ENCODE data around the gene NEBL. TPM values are rescaled to one million over a fixed set of nuclear protein-coding genes. Genes with fewer than 3 reads are reported as not detected.

The NEBL gene
- total and polyA plus RNA-seq, 2 experiments from 2014 or later: 2.3 to 11.4 TPM

DNA sequence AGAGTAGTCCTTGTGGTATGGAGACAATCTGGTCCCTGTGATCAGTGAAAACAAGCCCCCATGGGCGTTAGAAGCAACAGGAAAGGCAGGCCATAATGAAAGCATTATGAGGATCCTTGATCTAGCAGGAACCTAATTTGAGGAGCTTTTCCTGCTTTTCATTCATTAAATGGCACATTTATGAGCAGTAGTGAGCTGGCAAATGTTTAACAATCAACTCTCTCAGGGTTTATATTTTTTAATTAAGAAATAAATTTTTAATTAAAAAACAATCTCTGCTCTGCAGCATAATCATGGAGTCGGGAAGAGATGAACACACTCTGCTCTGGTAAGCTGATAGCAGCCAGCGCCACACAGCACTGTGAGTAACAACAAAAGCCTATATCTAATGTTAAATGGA is 11.3 kb upstream of the NEBL start:
- no peak overlapping the region for H3K27ac ChIP-seq (ENCODE audit: low read depth)

More for the DNA sequence above, 11.3 kb upstream of the NEBL start:
- Mint-ChIP-seq H3K9me3 (no peaks in the 10 kb centered on the region), H3K27me3 (ENCODE audit: insufficient read depth, low read depth, poor library complexity) (no peaks in the 10 kb centered on the region), H3K4me1 (no peaks in the 10 kb centered on the region), H3K4me3 (no peak overlapping the region), H3K27ac (no peak overlapping the region), H3K36me3 (ENCODE audit: low read depth) (no peaks in the 10 kb centered on the region)
- ATAC-seq (no peak), DNase-seq (ENCODE audit: low spot score) (no peak)
- Histone ChIP-seq H3K27me3 (ENCODE audit: insufficient read depth) (no peaks in the 10 kb centered on the region), H3K9me2 (ENCODE audit: insufficient read depth) (no peaks in the 10 kb centered on the region), H3K4me1 (ENCODE audit: insufficient read depth) (no peaks in the 10 kb centered on the region), H3K79me2 (replicated peaks; ENCODE audit: insufficient read depth) (no peaks in the 10 kb centered on the region), H2AFZ (no peak overlapping the region), H3F3A (replicated peaks; ENCODE audit: low read depth) (no peaks in the 10 kb centered on the region), H3K4me3 (no peak overlapping the region), H4K20me1 (replicated peaks; ENCODE audit: insufficient read depth) (no peaks in the 10 kb centered on the region), H3K36me3 (ENCODE audit: insufficient read depth) (no peaks in the 10 kb centered on the region), H3K4me2 (no peak overlapping the region)
- no peak for TF ChIP-seq ETS1 (IDR thresholded peaks at IDR 0.05)
- no peak for TF ChIP-seq ZNF331 (CRISPR knock-in tag; IDR thresholded peaks at IDR 0.05; ENCODE audit: low read depth)
- TF ChIP-seq STAT1 (IDR thresholded peaks at IDR 0.05; ENCODE audit: unreplicated experiment): no peak
- TF ChIP-seq, protein P1, sequence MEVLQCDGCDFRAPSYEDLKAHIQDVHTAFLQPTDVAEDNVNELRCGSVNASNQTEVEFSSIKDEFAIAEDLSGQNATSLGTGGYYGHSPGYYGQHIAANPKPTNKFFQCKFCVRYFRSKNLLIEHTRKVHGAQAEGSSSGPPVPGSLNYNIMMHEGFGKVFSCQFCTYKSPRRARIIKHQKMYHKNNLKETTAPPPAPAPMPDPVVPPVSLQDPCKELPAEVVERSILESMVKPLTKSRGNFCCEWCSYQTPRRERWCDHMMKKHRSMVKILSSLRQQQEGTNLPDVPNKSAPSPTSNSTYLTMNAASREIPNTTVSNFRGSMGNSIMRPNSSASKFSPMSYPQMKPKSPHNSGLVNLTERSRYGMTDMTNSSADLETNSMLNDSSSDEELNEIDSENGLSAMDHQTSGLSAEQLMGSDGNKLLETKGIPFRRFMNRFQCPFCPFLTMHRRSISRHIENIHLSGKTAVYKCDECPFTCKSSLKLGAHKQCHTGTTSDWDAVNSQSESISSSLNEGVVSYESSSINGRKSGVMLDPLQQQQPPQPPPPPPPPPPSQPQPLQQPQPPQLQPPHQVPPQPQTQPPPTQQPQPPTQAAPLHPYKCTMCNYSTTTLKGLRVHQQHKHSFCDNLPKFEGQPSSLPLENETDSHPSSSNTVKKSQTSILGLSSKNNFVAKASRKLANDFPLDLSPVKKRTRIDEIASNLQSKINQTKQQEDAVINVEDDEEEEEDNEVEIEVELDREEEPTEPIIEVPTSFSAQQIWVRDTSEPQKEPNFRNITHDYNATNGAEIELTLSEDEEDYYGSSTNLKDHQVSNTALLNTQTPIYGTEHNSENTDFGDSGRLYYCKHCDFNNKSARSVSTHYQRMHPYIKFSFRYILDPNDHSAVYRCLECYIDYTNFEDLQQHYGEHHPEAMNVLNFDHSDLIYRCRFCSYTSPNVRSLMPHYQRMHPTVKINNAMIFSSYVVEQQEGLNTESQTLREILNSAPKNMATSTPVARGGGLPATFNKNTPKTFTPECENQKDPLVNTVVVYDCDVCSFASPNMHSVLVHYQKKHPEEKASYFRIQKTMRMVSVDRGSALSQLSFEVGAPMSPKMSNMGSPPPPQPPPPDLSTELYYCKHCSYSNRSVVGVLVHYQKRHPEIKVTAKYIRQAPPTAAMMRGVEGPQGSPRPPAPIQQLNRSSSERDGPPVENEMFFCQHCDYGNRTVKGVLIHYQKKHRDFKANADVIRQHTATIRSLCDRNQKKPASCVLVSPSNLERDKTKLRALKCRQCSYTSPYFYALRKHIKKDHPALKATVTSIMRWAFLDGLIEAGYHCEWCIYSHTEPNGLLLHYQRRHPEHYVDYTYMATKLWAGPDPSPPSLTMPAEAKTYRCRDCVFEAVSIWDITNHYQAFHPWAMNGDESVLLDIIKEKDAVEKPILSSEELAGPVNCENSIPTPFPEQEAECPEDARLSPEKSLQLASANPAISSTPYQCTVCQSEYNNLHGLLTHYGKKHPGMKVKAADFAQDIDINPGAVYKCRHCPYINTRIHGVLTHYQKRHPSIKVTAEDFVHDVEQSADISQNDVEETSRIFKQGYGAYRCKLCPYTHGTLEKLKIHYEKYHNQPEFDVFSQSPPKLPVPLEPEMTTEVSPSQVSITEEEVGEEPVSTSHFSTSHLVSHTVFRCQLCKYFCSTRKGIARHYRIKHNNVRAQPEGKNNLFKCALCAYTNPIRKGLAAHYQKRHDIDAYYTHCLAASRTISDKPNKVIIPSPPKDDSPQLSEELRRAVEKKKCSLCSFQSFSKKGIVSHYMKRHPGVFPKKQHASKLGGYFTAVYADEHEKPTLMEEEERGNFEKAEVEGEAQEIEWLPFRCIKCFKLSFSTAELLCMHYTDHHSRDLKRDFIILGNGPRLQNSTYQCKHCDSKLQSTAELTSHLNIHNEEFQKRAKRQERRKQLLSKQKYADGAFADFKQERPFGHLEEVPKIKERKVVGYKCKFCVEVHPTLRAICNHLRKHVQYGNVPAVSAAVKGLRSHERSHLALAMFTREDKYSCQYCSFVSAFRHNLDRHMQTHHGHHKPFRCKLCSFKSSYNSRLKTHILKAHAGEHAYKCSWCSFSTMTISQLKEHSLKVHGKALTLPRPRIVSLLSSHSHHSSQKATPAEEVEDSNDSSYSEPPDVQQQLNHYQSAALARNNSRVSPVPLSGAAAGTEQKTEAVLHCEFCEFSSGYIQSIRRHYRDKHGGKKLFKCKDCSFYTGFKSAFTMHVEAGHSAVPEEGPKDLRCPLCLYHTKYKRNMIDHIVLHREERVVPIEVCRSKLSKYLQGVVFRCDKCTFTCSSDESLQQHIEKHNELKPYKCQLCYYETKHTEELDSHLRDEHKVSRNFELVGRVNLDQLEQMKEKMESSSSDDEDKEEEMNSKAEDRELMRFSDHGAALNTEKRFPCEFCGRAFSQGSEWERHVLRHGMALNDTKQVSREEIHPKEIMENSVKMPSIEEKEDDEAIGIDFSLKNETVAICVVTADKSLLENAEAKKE (CRISPR knock-in tag; IDR thresholded peaks at IDR 0.05): no peak
- TF ChIP-seq POLR2AphosphoS5 (IDR thresholded peaks at IDR 0.05; ENCODE audit: low read depth): no peak
- no peak for TF ChIP-seq NANOG (IDR thresholded peaks at IDR 0.05; ENCODE audit: borderline replicate concordance)
- TF ChIP-seq ZNF114 (CRISPR knock-in tag; IDR thresholded peaks at IDR 0.05): no peak
- TF ChIP-seq JUNB (IDR thresholded peaks at IDR 0.05; ENCODE audit: unreplicated experiment): no peak
- TF ChIP-seq EZH2 (IDR thresholded peaks at IDR 0.05; ENCODE audit: low read depth, unreplicated experiment): no peak
- no peak for TF ChIP-seq REST (IDR thresholded peaks at IDR 0.05; ENCODE audit: unreplicated experiment)
- no peak for TF ChIP-seq CTCF (conservative IDR thresholded peaks at IDR 0.05; ENCODE audit: low read depth in 2 of 2)
- TF ChIP-seq CREB1 (CRISPR knock-in tag; IDR thresholded peaks at IDR 0.05; ENCODE audit: low read depth): no peak
- no peak for TF ChIP-seq EZH2phosphoT487 (IDR thresholded peaks at IDR 0.05; ENCODE audit: unreplicated experiment)

Data from GM23338 (cell line).